HEK293 (cell line): ENCODE results near the gene CREB5.

Experiments
- CTCF ChIA-PET: fragments of 350-600 bp; formaldehyde crosslinking; extraction: SDS; loops from one replicate; lab custom pipeline; 2021; ENCODE audit warnings: antibody characterized with exemption; lab: Yijun Ruan, JAX
- POLR2A ChIA-PET: fragments of 300-600 bp; formaldehyde crosslinking; extraction: SDS; loops from one replicate; lab custom pipeline; 2020; ENCODE audit warnings: antibody characterized with exemption, inconsistent platforms; lab: Yijun Ruan, JAX
- H3K27ac ChIP-seq: fragments of 200-500 bp; sonication (Bioruptor generic); 2 replicates; pipeline ENCODE4 v1.5.1; 2014; ENCODE audit warnings: low read depth, low read length, control low read depth, inconsistent platforms; ENCODE audit errors: extremely low read depth
- H3K36me3 ChIP-seq, 2 experiments: fragments of 200-500 bp in 1 of 2; sonication (Bioruptor generic) in 1 of 2; 1 replicate in 1 of 2; 2 replicates in 1 of 2; pipeline ENCODE4 v1.5.1; 2014 to 2017; ENCODE audit warnings: inconsistent platforms in 2 of 2, low read length in 2 of 2; ENCODE audit not compliant: control insufficient read depth in 2 of 2, insufficient read depth in 1 of 2
- H3K4me1 ChIP-seq: fragments of 200-500 bp; sonication (Bioruptor generic); 2 replicates; pipeline ENCODE4 v1.5.1; 2014; ENCODE audit warnings: mild to moderate bottlenecking, low read length, inconsistent platforms; ENCODE audit not compliant: control insufficient read depth, insufficient read depth
- H3K4me3 ChIP-seq: 2 replicates; pipeline ENCODE4 v1.5.1; 2011; ENCODE audit warnings: low read depth, mild to moderate bottlenecking, control low read depth, low read length, moderate library complexity
- H3K9me3 ChIP-seq: fragments of 200-500 bp; sonication (Bioruptor generic); 2 replicates; pipeline ENCODE4 v1.5.1; 2014; ENCODE audit warnings: low read depth, low read length, inconsistent platforms; ENCODE audit not compliant: control insufficient read depth, insufficient read depth
- GFI1B ChIP-seq: fragments of 450-650 bp; formaldehyde crosslinking; IDR thresholded peaks from 2 replicates; pipeline ENCODE4 v1.5.1; 2016; ENCODE audit warnings: missing biosample characterization, missing genetic modification characterization
- GLI4 ChIP-seq: fragments of 450-650 bp; formaldehyde crosslinking; IDR thresholded peaks from 2 replicates; pipeline ENCODE4 v1.5.1; 2016; ENCODE audit warnings: missing biosample characterization, missing genetic modification characterization
- IKZF3 ChIP-seq: fragments of 450-650 bp; IDR thresholded peaks from 2 replicates; pipeline ENCODE4 v1.5.0; 2018; ENCODE audit warnings: missing biosample characterization, mild to moderate bottlenecking, missing genetic modification characterization, moderate library complexity
- KLF16 ChIP-seq: fragments of 450-650 bp; formaldehyde crosslinking; IDR thresholded peaks from 2 replicates; pipeline ENCODE4 v1.5.1; 2017; ENCODE audit warnings: missing biosample characterization, missing genetic modification characterization
- KLF7 ChIP-seq: fragments of 450-650 bp; formaldehyde crosslinking; IDR thresholded peaks from 2 replicates; pipeline ENCODE4 v1.5.1; 2016; ENCODE audit warnings: missing biosample characterization, missing genetic modification characterization, borderline replicate concordance
- SCRT1 ChIP-seq: fragments of 450-650 bp; formaldehyde crosslinking; IDR thresholded peaks from 2 replicates; pipeline ENCODE4 v1.5.1; 2016; ENCODE audit warnings: missing biosample characterization, missing genetic modification characterization, borderline replicate concordance
- TCF7L2 ChIP-seq: IDR thresholded peaks from 2 replicates; pipeline ENCODE4 v1.6.1; 2011; ENCODE audit warnings: low read depth, mild to moderate bottlenecking, inconsistent platforms, low read length, moderate library complexity, borderline replicate concordance
- YY1 ChIP-seq: fragments of 450-650 bp; formaldehyde crosslinking; IDR thresholded peaks from 2 replicates; pipeline ENCODE4 v1.5.1; 2018; ENCODE audit warnings: missing biosample characterization, missing genetic modification characterization
- ZBTB6 ChIP-seq: fragments of 450-650 bp; formaldehyde crosslinking; IDR thresholded peaks from 2 replicates; pipeline ENCODE4 v1.5.1; 2017; ENCODE audit warnings: missing biosample characterization, missing genetic modification characterization
- ZNF112 ChIP-seq: fragments of 450-650 bp; formaldehyde crosslinking; IDR thresholded peaks from 2 replicates; pipeline ENCODE4 v1.5.0; 2017; ENCODE audit warnings: missing biosample characterization, missing genetic modification characterization
- ZNF169 ChIP-seq: fragments of 450-650 bp; formaldehyde crosslinking; IDR thresholded peaks from 2 replicates; pipeline ENCODE4 v1.5.1; 2016; ENCODE audit warnings: missing biosample characterization, missing genetic modification characterization
- ZNF223 ChIP-seq: fragments of 450-650 bp; formaldehyde crosslinking; IDR thresholded peaks from 2 replicates; pipeline ENCODE4 v1.5.1; 2016; ENCODE audit warnings: missing biosample characterization, missing genetic modification characterization
- ZNF350 ChIP-seq: fragments of 450-650 bp; formaldehyde crosslinking; IDR thresholded peaks from 2 replicates; pipeline ENCODE4 v1.5.0; 2017; ENCODE audit warnings: missing biosample characterization, mild to moderate bottlenecking, missing genetic modification characterization
- ZNF37A ChIP-seq: fragments of 450-650 bp; IDR thresholded peaks from 2 replicates; pipeline ENCODE4 v1.5.1; 2018; ENCODE audit warnings: missing biosample characterization, missing genetic modification characterization
- ZNF423 ChIP-seq: fragments of 450-650 bp; formaldehyde crosslinking; IDR thresholded peaks from 2 replicates; pipeline ENCODE4 v1.5.1; 2016; ENCODE audit warnings: missing biosample characterization, missing genetic modification characterization
- ZNF549 ChIP-seq: fragments of 450-650 bp; IDR thresholded peaks from 2 replicates; pipeline ENCODE4 v1.5.1; 2018; ENCODE audit warnings: missing biosample characterization, missing genetic modification characterization, mild to moderate bottlenecking, inconsistent platforms, moderate library complexity
- ZNF639 ChIP-seq: fragments of 450-650 bp; formaldehyde crosslinking; IDR thresholded peaks from 2 replicates; pipeline ENCODE4 v1.5.1; 2016; ENCODE audit warnings: missing biosample characterization, missing genetic modification characterization
- ZNF645 ChIP-seq: fragments of 450-650 bp; formaldehyde crosslinking; IDR thresholded peaks from 2 replicates; pipeline ENCODE4; 2016; ENCODE audit warnings: missing biosample characterization, missing genetic modification characterization
- ZNF701 ChIP-seq: fragments of 450-650 bp; formaldehyde crosslinking; IDR thresholded peaks from 2 replicates; pipeline ENCODE4 v1.5.1; 2016; ENCODE audit warnings: missing biosample characterization, missing genetic modification characterization
- ZNF768 ChIP-seq: fragments of 450-650 bp; formaldehyde crosslinking; IDR thresholded peaks from 2 replicates; pipeline ENCODE4 v1.5.1; 2018; ENCODE audit warnings: missing biosample characterization, mild to moderate bottlenecking, missing genetic modification characterization
- ZSCAN16 ChIP-seq: fragments of 450-650 bp; formaldehyde crosslinking; IDR thresholded peaks from 2 replicates; pipeline ENCODE4 v1.5.1; 2016; ENCODE audit warnings: missing biosample characterization, missing genetic modification characterization
- ZSCAN30 ChIP-seq: fragments of 450-650 bp; IDR thresholded peaks from 2 replicates; pipeline ENCODE4 v1.5.1; 2018; ENCODE audit warnings: missing biosample characterization, mild to moderate bottlenecking, missing genetic modification characterization, moderate library complexity

Gene CREB5

GRCh38 chr7:28668085-28668484 lies 255.8 kb downstream of the CREB5 start:
- ChIA-PET POLR2A (no interaction called here), CTCF (no interaction called here)
- Histone ChIP-seq H3K36me3 (no peaks in the 10 kb centered on the region), H3K4me3 (no peak overlapping the region), H3K9me3 (no peaks in the 10 kb centered on the region), H3K27ac (no peak overlapping the region), H3K4me1 (peaks cover 5% of the 10 kb centered on the region; the same call in 1 of the 2 replicates)
- TF ChIP-seq ZSCAN30 (tag by site-specific recombination) (no peak), TCF7L2 (no peak), ZNF549 (tag by site-specific recombination) (no peak), ZNF701 (tag by site-specific recombination) (no peak), ZSCAN16 (tag by site-specific recombination) (no peak)

GRCh38 chr7:28669330-28669729 lies 257.0 kb downstream of the CREB5 start:
- CTCF ChIA-PET = no interaction called here
- no peaks in the 10 kb centered on the region for H3K36me3 ChIP-seq
- POLR2A ChIA-PET = interaction anchor here (0.5 kb wide), 1 partner anchor 16 kb away, joined by 4 read pairs; no protein-coding TSS in a partner anchor
- peaks cover 7% of the 10 kb centered on the region; the same call in 1 of the 2 replicates for H3K4me1 ChIP-seq
- H3K4me3 ChIP-seq = no peak overlapping the region
- TF ChIP-seq KLF7 (tag by site-specific recombination) (no peak), KLF16 (no peak), ZNF639 (no peak), IKZF3 (tag by site-specific recombination) (no peak), SCRT1 (tag by site-specific recombination) (no peak), ZNF645 (tag by site-specific recombination) (no peak), ZNF112 (tag by site-specific recombination) (no peak), ZNF350 (tag by site-specific recombination) (no peak), ZNF423 (tag by site-specific recombination) (no peak), GFI1B (tag by site-specific recombination) (no peak), ZBTB6 (tag by site-specific recombination) (no peak), ZNF223 (tag by site-specific recombination) (no peak), ZNF37A (tag by site-specific recombination) (no peak), ZNF169 (no peak), YY1 (no peak), GLI4 (tag by site-specific recombination) (no peak)
- no peak overlapping the region for H3K27ac ChIP-seq
- no peaks in the 10 kb centered on the region for H3K9me3 ChIP-seq

GRCh38 chr7:28671526-28671925 lies 259.2 kb downstream of the CREB5 start:
- CTCF ChIA-PET = no interaction called here
- H3K4me3 ChIP-seq = no peak overlapping the region
- peaks cover 24% of the 10 kb centered on the region for H3K4me1 ChIP-seq
- H3K9me3 ChIP-seq = no peaks in the 10 kb centered on the region
- H3K27ac ChIP-seq = no peak overlapping the region
- TF ChIP-seq ZNF701 (tag by site-specific recombination) = no peak
- peak; percentile 42; the same call in 1 of the 2 replicates for TF ChIP-seq ZNF768 (tag by site-specific recombination)
- H3K36me3 ChIP-seq = no peaks in the 10 kb centered on the region
- POLR2A ChIA-PET = no interaction called here
